NCI-H2081 treated with DMSO at 0.1 percent for 48 hours (cell line): ENCODE results near the gene SCD5.
A peak's percentile ranks its signal among the peaks of the same experiment; 100 is the strongest.

Source experiments
- DNase-seq: peaks from one replicate; lab custom pipeline; 2025; lab: John Stamatoyannopoulos, UW

SCD5 gene

GRCh38 chr4:82726596-82726995 lies 72.0 kb downstream of the SCD5 start:
- no peak for DNase-seq

- DNase-seq, result peak; percentile 1
Observed at GRCh38 chr4:82721819-82722423, 76.7 kb downstream of the SCD5 start.

GRCh38 chr4:82718162-82718940 lies 80.2 kb downstream of the SCD5 start:
- no peak for DNase-seq

GRCh38 chr4:82715731-82716617 lies 82.6 kb downstream of the SCD5 start:
- DNase-seq, result no peak

- no peak for DNase-seq
Observed at GRCh38 chr4:82713856-82714255, 84.7 kb downstream of the SCD5 start.

GRCh38 chr4:82712561-82712960 lies 86.0 kb downstream of the SCD5 start:
- no peak for DNase-seq

- DNase-seq, result no peak
Observed at GRCh38 chr4:82711158-82711785, 87.3 kb downstream of the SCD5 start.

- DNase-seq, result no peak
Observed at GRCh38 chr4:82710197-82710929, 88.2 kb downstream of the SCD5 start.

GRCh38 chr4:82708982-82709381 lies 89.6 kb downstream of the SCD5 start:
- no peak for DNase-seq

GRCh38 chr4:82706349-82707000 lies 92.1 kb downstream of the SCD5 start:
- DNase-seq, result no peak

GRCh38 chr4:82705928-82706300 lies 92.7 kb downstream of the SCD5 start:
- no peak for DNase-seq

GRCh38 chr4:82705169-82705927 lies 93.2 kb downstream of the SCD5 start:
- DNase-seq, result no peak

GRCh38 chr4:82704156-82704555 lies 94.4 kb downstream of the SCD5 start:
- no peak for DNase-seq

GRCh38 chr4:82698412-82698811 lies 100.2 kb downstream of the SCD5 start:
- no peak for DNase-seq

- DNase-seq, result no peak
Observed at GRCh38 chr4:82697561-82697960, 101.0 kb downstream of the SCD5 start.

GRCh38 chr4:82696117-82696860 lies 102.3 kb downstream of the SCD5 start:
- DNase-seq, result no peak

GRCh38 chr4:82694892-82695291 lies 103.7 kb downstream of the SCD5 start:
- no peak for DNase-seq

GRCh38 chr4:82694046-82694445 lies 104.5 kb downstream of the SCD5 start:
- DNase-seq, result no peak

GRCh38 chr4:82692101-82692780 lies 106.4 kb downstream of the SCD5 start:
- DNase-seq, result no peak
